Astrocyte (in vitro differentiated cells and primary cell): ENCODE results near the gene ZNF207. TPM values are rescaled to one million over a fixed set of nuclear protein-coding genes. Genes with fewer than 3 reads are reported as not detected.

Experiments used
- DNase-seq: peaks from one replicate; pipeline ENCODE4 v3.0.0-alpha.2; 2010; ENCODE audit warnings: low read depth
- FAIRE-seq: peaks from 2 replicates; lab custom pipeline; 2011; peaks lifted over from hg19 to GRCh38; lab: Jason Lieb, UNC
- H2AFZ ChIP-seq: 2 replicates; pipeline ENCODE4 v1.6.0; 2012; ENCODE audit warnings: low read depth, low read length, inconsistent platforms
- H3K27ac ChIP-seq: 2 replicates; pipeline ENCODE4 v1.5.1; 2011; ENCODE audit warnings: low read depth, low read length, inconsistent platforms
- H3K27me3 ChIP-seq: 2 replicates; pipeline ENCODE4 v1.6.0; 2011; ENCODE audit warnings: low read length, inconsistent platforms; ENCODE audit not compliant: insufficient read depth
- H3K36me3 ChIP-seq: 2 replicates; pipeline ENCODE4 v1.5.1; 2011; ENCODE audit warnings: low read length, inconsistent platforms; ENCODE audit not compliant: insufficient read depth
- H3K4me1 ChIP-seq: 2 replicates; pipeline ENCODE4 v1.5.1; 2011; ENCODE audit warnings: low read length, inconsistent platforms; ENCODE audit not compliant: insufficient read depth
- H3K4me2 ChIP-seq: 2 replicates; pipeline ENCODE4 v1.6.0; 2012; ENCODE audit warnings: low read length, inconsistent platforms
- H3K4me3 ChIP-seq: 2 replicates; pipeline ENCODE4 v1.5.1; 2011; ENCODE audit warnings: low read depth, mild to moderate bottlenecking, low read length, inconsistent platforms; ENCODE audit not compliant: insufficient read depth
- H3K79me2 ChIP-seq: 2 replicates; pipeline ENCODE4 v1.6.0; 2012; ENCODE audit warnings: mild to moderate bottlenecking, low read length, inconsistent platforms; ENCODE audit not compliant: insufficient read depth
- H3K9ac ChIP-seq: 2 replicates; pipeline ENCODE4 v1.6.0; 2012; ENCODE audit warnings: mild to moderate bottlenecking, low read length, inconsistent platforms
- H3K9me3 ChIP-seq: 2 replicates; pipeline ENCODE4 v1.5.1; 2012; ENCODE audit warnings: low read depth, mild to moderate bottlenecking, low read length, inconsistent platforms; ENCODE audit not compliant: insufficient read depth
- H4K20me1 ChIP-seq: 2 replicates; pipeline ENCODE4 v1.6.0; 2012; ENCODE audit warnings: low read length, inconsistent platforms; ENCODE audit not compliant: insufficient read depth
- H3K27ac Mint-ChIP-seq: one replicate; pipeline ENCODE4 v1.8.0; 2021; ENCODE audit warnings: mild to moderate bottlenecking, mixed read lengths; ENCODE audit not compliant: unreplicated experiment
- H3K27me3 Mint-ChIP-seq: one replicate; pipeline ENCODE4 v1.8.0; 2021; ENCODE audit warnings: low read depth, mixed read lengths; ENCODE audit not compliant: unreplicated experiment
- H3K36me3 Mint-ChIP-seq: one replicate; pipeline ENCODE4 v1.8.0; 2021; ENCODE audit warnings: low read depth, mixed read lengths; ENCODE audit not compliant: unreplicated experiment
- H3K4me1 Mint-ChIP-seq: one replicate; pipeline ENCODE4 v1.8.0; 2021; ENCODE audit warnings: low read depth, mixed read lengths; ENCODE audit not compliant: unreplicated experiment
- H3K4me3 Mint-ChIP-seq: one replicate; pipeline ENCODE4 v1.8.0; 2021; ENCODE audit warnings: mild to moderate bottlenecking, moderate library complexity, mixed read lengths; ENCODE audit not compliant: unreplicated experiment
- H3K9me3 Mint-ChIP-seq: one replicate; pipeline ENCODE4 v1.8.0; 2021; ENCODE audit warnings: mild to moderate bottlenecking, mixed read lengths; ENCODE audit not compliant: unreplicated experiment
- EZH2 ChIP-seq: IDR thresholded peaks from 2 replicates; pipeline ENCODE4 v1.6.1; 2012; ENCODE audit warnings: mild to moderate bottlenecking, low read length, inconsistent platforms; ENCODE audit not compliant: insufficient read depth
- total RNA-seq: library from RNA; stranded (reverse); gene quantifications from 2 replicates; pipeline ENCODE4 v1.2.1, GENCODE V29; 2021
- TF ChIP-seq, protein P1 (sequence below): IDR thresholded peaks from 2 replicates; pipeline ENCODE4 v1.5.1; 2011; ENCODE audit warnings: low read depth, mild to moderate bottlenecking, inconsistent platforms, low read length, moderate library complexity; ENCODE audit not compliant: insufficient read depth

Gene ZNF207
- total RNA-seq, 1 donor from 2014 or later: 168 TPM

DNA sequence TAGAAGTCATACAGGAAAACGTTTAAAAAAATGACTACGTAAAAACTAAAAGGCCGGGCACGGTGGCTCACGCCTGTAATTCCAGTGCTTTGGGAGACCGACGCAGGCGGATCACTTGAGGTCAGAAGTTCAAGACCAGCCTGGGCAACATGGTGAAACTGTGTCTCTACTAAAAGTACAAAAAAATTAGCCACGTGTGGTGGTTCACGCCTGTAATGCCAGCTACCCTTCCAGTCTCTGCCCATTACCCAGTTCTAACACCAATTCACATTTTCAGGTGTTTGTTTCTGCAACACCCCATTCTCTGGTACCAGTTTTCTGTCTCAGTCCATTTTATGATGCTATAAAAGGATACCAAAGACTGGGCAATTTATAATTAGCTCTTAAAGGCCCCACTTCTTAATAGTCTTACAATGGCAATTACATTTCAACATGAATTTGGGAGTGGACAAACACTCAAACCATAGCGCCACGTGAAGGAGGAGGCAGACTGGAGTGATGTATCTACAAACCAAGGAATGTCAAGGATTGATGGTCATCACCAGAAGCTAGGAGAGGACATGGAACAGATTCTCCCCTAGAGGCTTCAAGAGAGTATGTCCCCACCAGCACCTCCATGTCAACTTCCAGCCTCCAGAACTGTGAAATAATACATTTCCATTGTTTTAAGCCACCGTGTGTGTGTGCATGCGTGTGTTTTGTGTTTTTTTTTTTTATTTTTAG lies 7.2 kb upstream of the ZNF207 start:
- H3K27ac Mint-ChIP-seq: no peak overlapping the region
- H3K79me2 ChIP-seq: no peaks in the 10 kb centered on the region
- H3K9me3 ChIP-seq: no peaks in the 10 kb centered on the region
- H3K4me2 ChIP-seq: peak overlapping the region; percentile 89
- no peaks in the 10 kb centered on the region for H3K9me3 Mint-ChIP-seq
- DNase-seq (no peak), FAIRE-seq (no peak)
- H2AFZ ChIP-seq: peak overlapping the region; percentile 78
- no peaks in the 10 kb centered on the region for H3K36me3 ChIP-seq
- H3K4me1 Mint-ChIP-seq: peaks cover 7% of the 10 kb centered on the region
- no peak overlapping the region for H3K27ac ChIP-seq
- H3K9ac ChIP-seq: no peak overlapping the region
- H4K20me1 ChIP-seq: no peaks in the 10 kb centered on the region
- H3K4me3 ChIP-seq: peak overlapping the region; percentile 72
- TF ChIP-seq, protein P1, sequence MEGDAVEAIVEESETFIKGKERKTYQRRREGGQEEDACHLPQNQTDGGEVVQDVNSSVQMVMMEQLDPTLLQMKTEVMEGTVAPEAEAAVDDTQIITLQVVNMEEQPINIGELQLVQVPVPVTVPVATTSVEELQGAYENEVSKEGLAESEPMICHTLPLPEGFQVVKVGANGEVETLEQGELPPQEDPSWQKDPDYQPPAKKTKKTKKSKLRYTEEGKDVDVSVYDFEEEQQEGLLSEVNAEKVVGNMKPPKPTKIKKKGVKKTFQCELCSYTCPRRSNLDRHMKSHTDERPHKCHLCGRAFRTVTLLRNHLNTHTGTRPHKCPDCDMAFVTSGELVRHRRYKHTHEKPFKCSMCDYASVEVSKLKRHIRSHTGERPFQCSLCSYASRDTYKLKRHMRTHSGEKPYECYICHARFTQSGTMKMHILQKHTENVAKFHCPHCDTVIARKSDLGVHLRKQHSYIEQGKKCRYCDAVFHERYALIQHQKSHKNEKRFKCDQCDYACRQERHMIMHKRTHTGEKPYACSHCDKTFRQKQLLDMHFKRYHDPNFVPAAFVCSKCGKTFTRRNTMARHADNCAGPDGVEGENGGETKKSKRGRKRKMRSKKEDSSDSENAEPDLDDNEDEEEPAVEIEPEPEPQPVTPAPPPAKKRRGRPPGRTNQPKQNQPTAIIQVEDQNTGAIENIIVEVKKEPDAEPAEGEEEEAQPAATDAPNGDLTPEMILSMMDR: no peak
- TF ChIP-seq EZH2: no peak
- H3K4me3 Mint-ChIP-seq: peak overlapping the region; percentile 86
- peaks cover 2% of the 10 kb centered on the region for H3K36me3 Mint-ChIP-seq
- H3K4me1 ChIP-seq: peaks cover 5% of the 10 kb centered on the region
- H3K27me3 Mint-ChIP-seq: no peaks in the 10 kb centered on the region
- H3K27me3 ChIP-seq: no peaks in the 10 kb centered on the region

DNA sequence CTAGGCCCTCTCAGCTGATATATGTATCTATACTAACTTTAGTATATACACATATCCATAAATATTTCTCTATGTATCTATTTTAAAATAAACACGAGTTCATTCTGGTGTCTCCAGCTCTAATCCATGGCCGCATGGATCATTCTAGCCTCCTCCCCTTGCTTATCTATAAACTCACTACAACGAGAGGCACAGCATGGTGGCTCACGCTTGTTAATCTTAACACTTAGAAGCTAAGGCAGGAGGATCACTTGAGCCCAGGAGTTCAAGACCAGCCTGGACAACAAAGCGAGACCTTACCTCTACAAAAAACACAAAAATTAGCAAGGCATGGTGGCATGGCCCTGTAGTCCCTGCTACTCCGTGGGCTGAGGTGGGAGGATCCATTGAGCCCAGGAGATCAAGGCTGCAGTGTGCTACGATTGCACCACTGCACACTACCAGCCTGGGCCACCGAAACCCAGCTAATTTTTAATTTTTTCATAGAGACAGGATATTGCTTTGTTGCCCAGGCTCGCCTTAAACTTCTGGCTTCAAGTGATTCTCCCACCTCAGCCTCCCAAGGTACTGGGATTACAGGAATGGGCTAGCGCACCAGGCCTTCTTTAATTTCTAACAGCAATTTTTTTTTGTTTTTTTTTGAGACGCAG lies 3.9 kb upstream of the ZNF207 start:
- DNase-seq (no peak), FAIRE-seq (no peak)
- Mint-ChIP-seq H3K4me1 (peaks cover 5% of the 10 kb centered on the region), H3K4me3 (no peak overlapping the region), H3K36me3 (peaks cover 3% of the 10 kb centered on the region), H3K27me3 (no peaks in the 10 kb centered on the region), H3K9me3 (no peaks in the 10 kb centered on the region), H3K27ac (no peak overlapping the region)
- TF ChIP-seq, protein P1: no peak
- TF ChIP-seq EZH2: no peak
- H3K9ac ChIP-seq: no peak overlapping the region
- H3K4me1 ChIP-seq: peaks cover 5% of the 10 kb centered on the region
- H3K79me2 ChIP-seq: peaks cover 19% of the 10 kb centered on the region
- no peaks in the 10 kb centered on the region for H3K27me3 ChIP-seq
- H2AFZ ChIP-seq: no peak overlapping the region
- no peak overlapping the region for H3K27ac ChIP-seq
- H3K4me3 ChIP-seq: no peak overlapping the region
- no peaks in the 10 kb centered on the region for H3K9me3 ChIP-seq
- H3K4me2 ChIP-seq: no peak overlapping the region
- H4K20me1 ChIP-seq: peaks cover 8% of the 10 kb centered on the region
- no peaks in the 10 kb centered on the region for H3K36me3 ChIP-seq

DNA sequence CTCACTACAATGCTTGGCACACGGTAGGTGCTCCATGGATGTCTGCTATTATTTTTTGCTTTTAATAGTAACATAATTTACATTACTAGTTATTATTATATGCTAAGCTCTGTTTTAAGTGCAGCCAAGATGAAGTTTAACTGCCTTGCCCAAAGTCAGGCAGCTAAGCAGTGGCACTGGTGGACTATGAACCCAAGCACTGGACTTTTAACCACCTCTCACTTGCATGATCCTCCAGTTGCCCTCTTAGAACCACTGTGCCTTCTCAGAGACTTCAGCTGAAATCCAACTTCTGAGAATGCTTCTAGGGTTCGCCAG lies 1.5 kb upstream of the ZNF207 start:
- no peaks in the 10 kb centered on the region for H3K9me3 ChIP-seq
- peaks cover 43% of the 10 kb centered on the region for H3K79me2 ChIP-seq
- H3K36me3 ChIP-seq: no peaks in the 10 kb centered on the region
- H3K36me3 Mint-ChIP-seq: peaks cover 8% of the 10 kb centered on the region
- H2AFZ ChIP-seq: no peak overlapping the region
- no peaks in the 10 kb centered on the region for H3K4me1 Mint-ChIP-seq
- H3K27ac ChIP-seq: no peak overlapping the region
- no peaks in the 10 kb centered on the region for H3K27me3 ChIP-seq
- H3K9me3 Mint-ChIP-seq: no peaks in the 10 kb centered on the region
- H3K4me2 ChIP-seq: no peak overlapping the region
- H3K27me3 Mint-ChIP-seq: no peaks in the 10 kb centered on the region
- DNase-seq (no peak), FAIRE-seq (no peak)
- H4K20me1 ChIP-seq: peaks cover 32% of the 10 kb centered on the region
- TF ChIP-seq, protein P1: no peak
- no peak for TF ChIP-seq EZH2
- no peak overlapping the region for H3K4me3 ChIP-seq
- H3K4me3 Mint-ChIP-seq: peak overlapping the region; percentile 100
- no peak overlapping the region for H3K9ac ChIP-seq
- no peak overlapping the region for H3K27ac Mint-ChIP-seq
- H3K4me1 ChIP-seq: peaks cover 3% of the 10 kb centered on the region
